ENCODE measurements around the gene IL1R2.

Gene IL1R2

DNA sequence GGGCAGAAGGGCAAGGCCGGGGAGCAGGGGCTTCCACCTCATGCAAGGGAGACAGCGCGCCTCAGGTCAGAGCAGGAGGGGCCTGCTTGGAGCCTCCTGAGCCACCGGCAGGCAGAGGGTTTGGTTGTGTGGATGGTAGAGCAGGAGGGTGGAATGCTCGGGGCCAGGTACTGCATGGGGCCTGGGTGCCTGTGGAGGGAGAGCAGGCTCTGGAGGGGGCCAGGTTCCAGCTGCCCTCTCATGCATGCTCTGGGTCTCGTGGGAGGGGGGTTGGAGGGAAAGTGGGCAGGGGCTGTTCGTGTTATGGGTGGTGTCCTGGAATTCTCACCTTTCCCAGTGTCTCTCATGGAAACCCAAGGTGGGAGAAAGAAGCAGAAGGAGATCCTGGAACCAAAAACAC lies 3.2 kb upstream of the IL1R2 start:
- DNase-seq (ENCODE audit: insufficient read length, low spot score) = no peak
- no peak for FAIRE-seq
- TF ChIP-seq, protein P1, sequence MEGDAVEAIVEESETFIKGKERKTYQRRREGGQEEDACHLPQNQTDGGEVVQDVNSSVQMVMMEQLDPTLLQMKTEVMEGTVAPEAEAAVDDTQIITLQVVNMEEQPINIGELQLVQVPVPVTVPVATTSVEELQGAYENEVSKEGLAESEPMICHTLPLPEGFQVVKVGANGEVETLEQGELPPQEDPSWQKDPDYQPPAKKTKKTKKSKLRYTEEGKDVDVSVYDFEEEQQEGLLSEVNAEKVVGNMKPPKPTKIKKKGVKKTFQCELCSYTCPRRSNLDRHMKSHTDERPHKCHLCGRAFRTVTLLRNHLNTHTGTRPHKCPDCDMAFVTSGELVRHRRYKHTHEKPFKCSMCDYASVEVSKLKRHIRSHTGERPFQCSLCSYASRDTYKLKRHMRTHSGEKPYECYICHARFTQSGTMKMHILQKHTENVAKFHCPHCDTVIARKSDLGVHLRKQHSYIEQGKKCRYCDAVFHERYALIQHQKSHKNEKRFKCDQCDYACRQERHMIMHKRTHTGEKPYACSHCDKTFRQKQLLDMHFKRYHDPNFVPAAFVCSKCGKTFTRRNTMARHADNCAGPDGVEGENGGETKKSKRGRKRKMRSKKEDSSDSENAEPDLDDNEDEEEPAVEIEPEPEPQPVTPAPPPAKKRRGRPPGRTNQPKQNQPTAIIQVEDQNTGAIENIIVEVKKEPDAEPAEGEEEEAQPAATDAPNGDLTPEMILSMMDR (IDR thresholded peaks at IDR 0.05; ENCODE audit: insufficient read depth, missing control alignments) = no peak

DNA sequence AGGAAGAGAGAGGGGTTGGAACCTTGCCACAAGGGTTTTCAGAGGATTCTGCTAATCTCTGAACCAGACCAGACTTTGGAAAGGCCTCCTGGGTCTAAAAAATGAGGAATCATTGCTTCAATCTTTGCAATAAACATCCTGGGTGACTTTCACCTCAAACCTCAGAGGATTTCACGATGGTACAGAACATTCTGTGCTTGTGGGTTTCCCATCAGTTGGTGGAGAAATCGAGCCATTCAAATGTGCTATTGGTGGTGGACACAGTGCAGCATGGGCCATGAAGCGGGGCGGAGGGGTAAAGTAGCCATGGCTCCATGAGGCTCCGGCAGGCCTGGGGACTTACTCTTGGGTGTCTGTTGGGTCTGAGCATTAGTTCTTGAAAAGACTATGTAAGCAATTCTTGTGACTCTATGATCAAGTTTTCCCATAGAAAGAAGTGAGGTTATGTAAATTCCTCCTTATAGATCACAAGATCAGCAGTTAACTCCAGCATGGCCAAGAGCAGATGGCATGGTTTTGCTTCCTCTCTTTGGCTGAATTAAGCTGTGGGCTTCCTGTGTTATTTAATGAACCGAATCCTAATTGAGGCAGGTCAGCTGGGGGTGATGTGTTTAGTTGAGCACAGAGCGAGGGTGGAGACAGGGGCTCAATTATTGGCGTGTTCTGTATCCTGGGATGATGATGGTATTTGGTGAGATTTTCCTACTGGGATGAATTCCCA lies 1.9 kb upstream of the IL1R2 start:
- DNase-seq (ENCODE audit: insufficient read length, low spot score) = no peak
- no peak for FAIRE-seq
- TF ChIP-seq, protein P1 (IDR thresholded peaks at IDR 0.05; ENCODE audit: insufficient read depth, missing control alignments) = no peak

DNA sequence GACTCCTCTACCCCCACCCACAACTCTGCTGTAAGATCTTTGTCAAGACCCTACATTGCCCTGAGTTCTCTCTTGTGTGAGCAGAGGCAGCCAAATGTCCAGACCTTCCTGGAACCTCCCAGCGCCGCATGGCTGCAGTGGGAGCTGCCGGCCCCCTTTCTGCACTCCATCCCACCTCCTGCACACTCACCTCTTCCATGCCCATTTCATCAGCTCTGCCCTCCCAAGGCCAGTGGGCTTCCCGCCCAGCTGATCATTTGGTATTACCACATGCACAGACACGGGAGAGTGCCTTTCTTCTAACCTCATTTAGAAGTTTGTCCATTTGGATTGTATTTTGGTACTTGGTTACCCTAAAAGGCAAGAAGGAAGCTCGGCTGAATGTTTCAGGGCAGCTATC lies 2.0 kb downstream of the IL1R2 start:
- FAIRE-seq (no peak), DNase-seq (ENCODE audit: insufficient read length, low spot score) (no peak)
- TF ChIP-seq, protein P1 (IDR thresholded peaks at IDR 0.05; ENCODE audit: insufficient read depth, missing control alignments) = no peak

DNA sequence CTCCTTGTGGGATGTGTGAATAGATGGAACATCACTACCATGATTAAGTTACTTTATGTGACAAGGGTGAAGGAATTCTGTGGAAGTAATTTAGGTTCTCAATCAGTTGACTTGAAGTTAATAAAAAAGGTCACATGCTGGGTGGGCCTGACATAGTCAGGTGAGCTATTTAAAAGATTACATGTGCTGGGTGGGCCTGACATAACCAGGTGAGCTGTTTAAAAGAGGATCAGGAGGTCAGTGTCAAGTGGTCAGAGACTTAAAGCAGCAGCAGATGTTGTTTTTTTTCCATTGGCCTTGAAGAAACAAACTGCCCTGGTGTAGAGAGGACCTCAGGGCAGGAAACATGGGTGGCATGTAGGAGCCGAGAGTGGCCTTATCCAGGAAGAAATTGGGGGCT lies 3.3 kb downstream of the IL1R2 start:
- TF ChIP-seq, protein P1 (IDR thresholded peaks at IDR 0.05; ENCODE audit: insufficient read depth, missing control alignments) = no peak
- DNase-seq (ENCODE audit: insufficient read length, low spot score) (no peak), FAIRE-seq (no peak)

DNA sequence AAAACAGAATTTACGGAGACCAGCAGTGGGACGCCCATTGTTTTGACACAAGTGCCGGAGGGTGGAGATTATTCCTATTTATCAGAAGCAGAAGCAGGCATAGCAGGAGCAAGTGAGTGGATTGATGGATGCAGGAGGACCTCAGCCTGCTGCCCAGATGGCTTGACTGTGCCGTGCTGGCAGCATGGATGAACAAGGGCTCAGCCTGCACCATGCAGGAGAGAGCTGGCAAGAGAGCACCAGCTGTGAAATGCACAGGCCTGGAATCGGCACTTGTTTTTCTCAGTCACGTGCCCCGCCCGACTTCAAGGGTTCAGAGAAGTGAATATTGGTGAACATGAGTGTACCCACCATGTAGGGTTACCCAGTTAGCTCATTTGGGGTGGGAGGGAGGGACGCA lies 4.0 kb downstream of the IL1R2 start:
- DNase-seq (ENCODE audit: insufficient read length, low spot score) (no peak), FAIRE-seq (no peak)
- TF ChIP-seq, protein P1 (IDR thresholded peaks at IDR 0.05; ENCODE audit: insufficient read depth, missing control alignments) = no peak

DNA sequence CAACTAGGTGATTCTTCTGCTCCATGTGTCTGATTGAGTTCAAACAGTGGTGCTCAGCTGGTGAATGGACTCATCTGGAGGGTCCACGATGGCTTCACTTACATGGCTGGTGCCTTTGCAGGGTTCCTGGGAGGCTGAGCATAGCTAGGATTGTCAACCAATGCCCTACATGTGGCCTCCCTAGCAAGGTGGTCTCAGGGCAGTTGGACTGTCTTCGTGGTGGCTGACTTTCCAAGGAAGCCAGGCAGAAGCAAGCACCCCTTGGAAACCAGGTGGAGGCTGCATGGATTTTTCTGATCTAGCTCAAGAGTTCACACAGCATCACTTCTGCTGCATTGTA lies 6.8 kb downstream of the IL1R2 start:
- no peak for DNase-seq (ENCODE audit: insufficient read length, low spot score)
- no peak for FAIRE-seq
- TF ChIP-seq, protein P1 (IDR thresholded peaks at IDR 0.05; ENCODE audit: insufficient read depth, missing control alignments) = no peak

DNA sequence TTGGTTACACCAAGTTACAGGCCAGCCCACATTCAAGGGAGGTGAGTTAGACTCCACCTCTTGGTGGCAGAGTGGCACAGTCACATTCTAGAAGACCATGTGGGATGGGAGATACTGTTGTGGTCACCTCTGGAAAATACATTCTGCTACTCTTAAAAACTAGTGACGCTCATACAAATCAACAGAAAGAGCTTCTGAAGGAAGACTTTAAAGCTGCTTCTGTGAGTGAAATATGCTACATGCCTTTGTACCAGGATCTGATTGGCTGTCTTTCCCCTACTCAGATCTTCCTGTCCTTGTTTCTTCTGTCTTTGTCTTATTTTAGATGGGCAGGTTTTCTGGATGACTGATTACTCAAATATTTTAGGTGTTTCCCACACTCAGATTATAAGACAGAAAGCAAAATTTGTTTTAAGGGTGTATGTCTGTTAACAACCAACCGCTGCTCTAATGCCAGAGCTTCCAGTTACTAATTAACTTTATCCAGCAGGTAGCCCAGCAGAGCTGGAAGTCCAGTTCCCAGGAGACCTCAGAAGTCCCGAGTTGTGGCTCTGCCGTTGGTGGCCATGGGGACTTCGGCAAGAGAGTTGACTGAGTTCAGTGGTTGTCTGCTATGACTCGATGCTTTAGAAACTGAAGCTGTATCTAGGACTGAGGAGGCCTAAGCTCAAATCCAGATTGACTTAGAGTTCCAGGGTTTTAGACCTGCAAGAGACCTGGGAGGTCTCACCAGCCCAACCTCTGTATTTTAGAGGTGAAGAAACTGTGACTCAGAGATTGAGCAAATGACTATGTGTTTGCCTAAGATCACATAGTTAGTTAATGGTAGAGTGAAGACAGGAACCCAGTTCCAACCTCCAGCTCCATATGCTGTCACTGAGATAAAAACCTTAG lies 7.4 kb downstream of the IL1R2 start:
- TF ChIP-seq, protein P1 (IDR thresholded peaks at IDR 0.05; ENCODE audit: insufficient read depth, missing control alignments) = no peak
- FAIRE-seq (no peak), DNase-seq (ENCODE audit: insufficient read length, low spot score) (no peak)

All from D721Med (cell line).